Left hindlimb (tissue), 1 donor: Measurements from ENCODE around the gene SUSD6.
A peak's percentile ranks its signal among the peaks of the same experiment; 100 is the strongest.
"Not testable (repeated sequence)": the region's sequence is repeated elsewhere in the genome, so short reads cannot be mapped to it uniquely, and the experiment has no call there.

Experiments
- DNase-seq: peaks from one replicate; pipeline ENCODE4 v3.0.0-alpha.2; 2018

The SUSD6 gene

DNA sequence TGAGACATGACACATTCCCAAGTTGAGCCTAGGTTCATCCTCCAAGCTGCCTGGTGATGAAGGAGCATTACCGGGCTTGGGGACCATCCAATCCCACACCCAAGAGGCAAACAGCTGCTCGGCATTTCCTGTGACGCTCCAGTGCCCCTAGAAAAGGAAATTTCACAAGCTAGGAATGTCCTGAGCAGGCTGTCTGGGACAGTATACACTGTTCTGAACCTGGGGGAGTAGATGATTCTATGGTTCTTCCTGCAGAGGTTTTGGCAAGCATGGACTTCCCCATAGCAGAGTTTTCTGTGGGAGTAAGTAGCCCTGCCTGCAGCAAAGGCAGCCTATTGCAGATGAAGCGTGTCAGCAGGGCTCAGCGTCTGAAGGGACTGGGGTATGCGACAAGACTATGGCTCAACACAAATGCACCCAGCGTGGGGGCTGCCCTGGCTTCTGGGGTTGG lies 108.1 kb downstream of the SUSD6 start:
- peak; percentile 51 for DNase-seq

DNA sequence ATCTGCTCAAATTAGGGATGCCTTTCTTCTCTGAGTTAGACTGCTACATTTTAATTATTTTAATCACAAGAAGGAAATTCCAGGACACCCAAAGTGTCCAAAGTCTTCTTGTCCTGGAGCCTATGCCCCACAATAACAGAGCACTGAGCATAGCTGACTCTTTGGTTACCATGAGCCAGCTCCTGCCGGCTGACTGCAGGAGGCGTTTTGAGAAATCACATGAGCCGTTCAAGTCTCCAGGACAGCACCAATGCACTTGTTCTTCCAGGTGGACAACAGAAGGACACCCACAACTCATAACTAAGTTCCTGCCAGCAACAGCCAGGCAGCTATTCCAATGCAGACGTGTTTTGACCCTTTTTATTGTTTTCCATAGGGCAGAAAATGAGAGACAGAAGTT lies 109.5 kb downstream of the SUSD6 start:
- no peak for DNase-seq

DNA sequence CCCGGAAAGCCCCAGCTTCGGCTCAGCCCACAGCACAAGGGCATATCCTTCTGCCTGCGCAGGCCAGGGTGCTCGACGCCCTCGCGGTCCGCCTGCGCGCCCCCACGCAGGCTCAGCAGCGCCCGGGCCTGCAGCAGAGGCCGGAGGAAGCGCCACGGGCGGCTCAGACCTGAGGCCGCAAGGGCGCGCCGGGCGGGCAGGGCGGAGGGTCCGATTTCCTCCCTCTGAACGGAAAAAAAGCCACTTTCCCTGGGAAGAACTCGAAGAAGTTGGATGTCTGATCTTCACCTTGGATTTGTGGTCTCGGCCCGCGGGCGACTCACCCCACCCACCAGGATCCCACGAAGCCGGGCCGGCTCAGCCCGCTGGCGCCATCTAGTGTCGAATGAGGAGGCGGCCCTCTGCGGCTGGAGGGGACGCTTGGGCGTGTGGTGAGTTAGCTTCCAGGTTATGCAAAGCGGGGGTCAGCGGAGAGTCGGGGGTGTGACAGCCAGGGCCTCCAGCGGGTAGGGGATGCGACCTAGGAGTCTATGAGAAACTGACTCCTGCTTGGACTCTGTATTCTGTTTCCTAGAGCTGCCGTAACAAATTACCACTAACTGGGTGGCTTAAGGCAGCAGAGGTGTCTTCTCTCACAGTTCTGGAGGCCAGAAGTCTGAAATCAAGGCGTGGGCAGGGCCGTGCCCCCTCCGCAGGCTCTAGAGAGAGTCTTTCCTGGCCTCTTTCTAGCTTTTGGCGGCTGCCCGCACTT lies 115.5 kb downstream of the SUSD6 start:
- peak; percentile 87 for DNase-seq

DNA sequence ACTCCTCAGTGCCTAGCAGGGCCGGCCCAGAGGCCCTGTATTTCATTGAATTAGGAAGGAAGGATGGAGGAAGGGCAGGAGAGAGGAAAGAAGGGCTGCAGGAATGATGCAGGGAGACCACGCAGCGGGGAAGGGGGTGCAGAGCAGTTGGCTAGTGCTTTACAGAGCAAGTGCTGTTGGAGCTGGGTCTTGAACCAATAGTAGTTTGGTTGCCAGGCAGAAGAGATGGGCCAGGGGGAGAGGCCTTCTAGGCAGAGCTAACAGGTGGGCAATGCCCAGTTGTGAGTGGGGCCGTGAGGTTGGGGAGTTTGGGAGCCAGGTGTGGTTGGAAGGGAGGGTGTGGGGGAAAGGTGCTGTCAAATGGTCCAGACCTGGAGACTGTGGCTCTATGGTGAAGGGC lies 116.5 kb downstream of the SUSD6 start:
- no peak for DNase-seq

DNA sequence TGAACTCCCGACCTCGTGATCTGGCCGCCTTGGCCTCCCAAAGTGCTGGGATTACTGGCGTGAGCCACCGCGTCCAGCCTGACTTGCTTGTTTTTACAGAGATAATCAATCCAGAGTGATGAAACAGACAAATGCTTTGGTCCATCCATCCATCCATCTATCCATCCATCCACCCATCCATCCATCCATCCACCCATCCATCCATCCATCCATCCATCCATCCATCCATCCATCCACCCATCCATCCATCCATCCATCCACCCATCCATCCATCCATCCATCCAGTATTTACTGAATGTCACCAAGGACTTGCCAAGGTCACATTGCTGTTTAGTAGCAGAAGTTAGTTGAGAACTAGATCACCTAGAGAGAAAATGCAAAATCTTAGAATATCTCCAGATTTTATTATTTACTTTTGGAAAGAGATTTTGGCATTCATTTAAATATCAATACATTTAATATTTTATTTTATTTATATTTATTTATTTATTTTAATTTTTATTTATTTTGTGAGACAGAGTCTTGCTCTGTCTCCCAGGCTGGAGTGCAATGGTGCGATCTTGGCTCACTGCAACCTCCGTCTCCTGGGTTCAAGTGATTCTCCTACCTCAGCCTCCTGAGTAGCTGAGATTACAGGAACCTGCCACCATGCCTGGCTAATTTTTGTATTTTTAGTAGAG lies 120.7 kb downstream of the SUSD6 start:
- DNase-seq = not testable (repeated sequence)

DNA sequence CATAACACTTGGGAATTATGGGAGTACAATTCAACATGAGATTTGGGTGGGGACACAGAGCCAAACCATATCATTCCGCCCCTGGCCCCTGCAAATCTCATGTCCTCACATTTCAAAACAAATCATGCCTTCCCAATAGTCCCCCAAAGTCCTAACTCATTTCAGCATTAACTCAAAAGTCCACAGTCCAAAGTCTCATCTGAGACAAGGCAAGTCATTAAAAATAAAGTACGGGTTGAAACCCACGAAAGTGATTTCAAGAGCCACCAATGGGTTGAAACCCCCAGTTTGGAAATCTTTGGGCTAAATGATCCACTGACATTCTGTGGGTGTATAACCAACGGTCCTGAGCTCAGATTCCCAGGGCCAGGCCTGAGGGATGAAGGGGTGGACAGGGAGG lies 125.0 kb downstream of the SUSD6 start:
- DNase-seq = not testable (repeated sequence)

DNA sequence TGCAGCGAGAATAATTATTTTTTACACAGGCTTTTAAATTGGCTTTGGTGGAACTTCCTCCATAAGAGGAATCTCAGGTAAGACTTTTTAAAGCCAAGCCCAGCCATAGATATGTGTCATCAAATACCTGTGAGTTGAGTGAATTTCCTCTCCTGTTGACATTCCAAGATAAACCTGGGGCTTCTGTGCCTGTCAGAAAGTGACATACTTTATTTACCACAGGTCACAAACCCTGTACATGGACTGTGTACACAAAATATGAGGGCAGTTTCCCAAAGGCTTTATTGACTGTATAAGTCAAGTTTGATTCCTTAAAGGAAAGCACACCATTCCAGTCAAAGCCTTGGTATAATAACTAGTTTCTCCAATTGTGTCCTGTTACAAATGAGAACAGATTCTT lies 129.7 kb downstream of the SUSD6 start:
- DNase-seq = no peak

DNA sequence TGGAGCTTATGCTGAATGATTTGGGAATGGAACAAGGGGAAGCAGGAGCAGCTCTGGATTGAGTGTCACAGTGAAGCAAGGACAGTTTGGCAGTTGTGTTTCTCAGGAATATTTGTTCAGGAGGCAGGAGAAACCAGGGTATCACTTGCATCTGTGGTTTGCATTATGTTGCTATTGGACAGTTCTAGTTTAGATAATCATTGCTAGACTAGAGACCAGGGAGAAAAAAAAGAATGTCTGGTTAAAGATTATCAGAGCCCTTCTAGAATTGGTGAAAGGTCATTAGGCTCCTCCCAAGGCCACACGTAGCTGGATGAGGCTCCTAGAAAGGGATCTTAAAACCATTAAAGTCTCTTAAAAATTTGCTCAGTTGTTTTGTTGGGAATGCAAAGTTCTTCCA lies 138.6 kb downstream of the SUSD6 start:
- DNase-seq = no peak

DNA sequence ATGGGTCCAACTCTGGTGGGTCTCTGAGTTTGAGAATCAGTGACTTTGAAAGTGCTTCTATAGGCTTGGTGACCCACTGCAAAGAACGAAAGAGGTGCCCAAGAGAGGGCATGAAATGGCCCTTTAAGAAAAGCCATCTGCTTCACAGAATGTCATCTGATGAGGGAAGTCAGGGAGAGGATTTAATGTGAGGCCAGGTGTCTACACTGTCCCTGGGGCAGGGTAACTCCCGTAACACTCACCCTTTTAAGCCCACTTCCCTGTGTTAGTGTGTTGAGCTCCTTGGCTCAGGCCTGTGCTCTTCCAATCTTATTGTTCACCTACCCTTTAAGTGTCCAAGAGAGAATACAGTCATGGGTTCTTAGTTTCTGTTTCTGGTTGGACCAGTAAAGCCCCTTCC lies 139.1 kb downstream of the SUSD6 start:
- DNase-seq = no peak

DNA sequence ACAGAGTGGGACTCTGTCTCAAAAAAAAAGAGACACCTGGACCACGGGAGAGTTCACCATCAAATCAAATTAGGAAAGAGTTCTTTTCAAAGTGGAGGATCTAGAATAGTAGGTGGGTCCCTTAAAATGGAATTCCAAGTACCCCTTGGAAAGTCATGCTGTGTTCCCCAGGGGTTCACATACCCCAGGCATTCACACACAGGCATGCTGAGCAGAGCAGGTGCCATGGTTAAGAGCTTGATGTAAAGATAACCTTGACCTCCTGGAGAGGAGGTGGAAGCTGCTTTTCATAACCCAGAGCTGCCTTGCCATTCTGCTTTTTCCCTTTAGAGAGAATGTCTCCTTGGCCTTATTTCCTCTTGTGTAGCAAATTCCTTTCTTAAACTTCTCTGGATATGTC lies 141.4 kb downstream of the SUSD6 start:
- DNase-seq = no peak

DNA sequence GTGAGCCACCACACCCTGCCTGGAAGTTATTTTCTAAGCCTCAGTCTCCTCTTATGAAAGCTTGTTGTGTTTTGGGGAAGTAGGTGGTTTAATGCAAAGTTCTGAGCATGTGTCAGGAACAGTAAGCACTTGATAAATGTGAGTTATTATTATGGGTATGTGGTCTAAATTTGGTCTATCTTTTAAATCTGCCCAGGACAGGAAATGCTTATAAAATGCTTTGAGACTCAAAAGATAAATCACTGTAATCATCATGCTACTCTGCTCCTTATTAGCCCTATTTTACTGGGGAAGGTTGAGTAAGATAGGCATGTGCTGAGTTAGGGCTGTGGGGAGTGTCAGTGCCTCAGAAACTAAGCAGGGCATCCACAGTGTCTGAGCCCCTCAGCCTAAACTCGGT lies 142.5 kb downstream of the SUSD6 start:
- DNase-seq = no peak

DNA sequence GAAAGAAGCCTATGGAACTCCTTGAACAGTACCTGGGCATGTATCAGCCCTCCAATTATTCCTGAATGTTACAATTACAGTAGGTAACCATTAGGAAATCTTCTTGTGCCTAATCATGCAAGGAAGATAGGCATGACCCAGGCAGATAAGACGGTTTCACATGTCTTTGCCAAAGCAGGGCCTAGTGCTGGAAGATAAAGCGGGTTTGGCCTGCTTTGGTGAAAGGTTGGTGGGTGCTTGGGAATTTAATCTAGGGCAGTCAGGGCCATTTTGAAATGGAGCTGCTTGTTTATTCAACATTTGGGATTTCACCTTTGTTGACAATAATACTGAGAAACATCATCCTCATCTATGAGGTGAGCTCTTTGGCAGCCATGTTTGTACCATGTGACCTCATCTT lies 143.1 kb downstream of the SUSD6 start:
- DNase-seq = no peak

DNA sequence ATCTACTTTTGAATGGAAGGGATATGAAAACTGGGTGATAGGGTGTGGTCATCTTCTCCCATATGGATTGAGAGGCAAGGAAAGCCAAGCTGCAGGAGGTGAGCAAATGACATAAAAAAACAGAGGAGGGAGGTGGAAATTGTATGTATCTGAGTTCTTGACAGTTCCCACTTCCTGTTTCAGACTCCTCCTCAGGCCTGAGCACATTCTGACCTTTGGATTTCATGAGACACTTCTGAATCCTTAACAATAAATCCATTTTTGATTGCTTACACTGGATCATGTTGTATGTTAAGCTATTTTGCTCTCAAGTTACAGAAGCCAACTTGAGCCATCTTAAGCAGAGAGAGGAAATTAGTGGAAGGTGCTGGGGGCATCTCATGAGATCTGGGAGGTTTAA lies 143.9 kb downstream of the SUSD6 start:
- DNase-seq = no peak

DNA sequence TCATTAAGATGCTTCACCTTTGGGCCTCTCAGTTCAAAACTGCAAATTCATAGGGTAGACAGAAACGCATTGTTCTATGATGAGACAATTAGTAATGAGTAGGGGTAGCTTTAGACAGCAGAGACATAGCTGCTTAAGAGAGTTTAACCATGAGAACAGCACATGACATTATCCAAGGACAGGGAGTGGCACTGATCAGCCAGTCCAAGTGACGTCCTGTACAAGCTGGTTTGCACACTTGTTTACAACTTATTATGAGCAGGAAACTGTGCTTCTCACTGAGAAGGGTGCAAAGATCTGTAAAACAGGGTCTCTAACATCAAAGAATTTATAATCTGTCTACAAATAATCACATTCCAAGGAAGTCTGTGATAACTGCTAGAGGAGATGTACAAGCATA lies 144.4 kb downstream of the SUSD6 start:
- no peak for DNase-seq

DNA sequence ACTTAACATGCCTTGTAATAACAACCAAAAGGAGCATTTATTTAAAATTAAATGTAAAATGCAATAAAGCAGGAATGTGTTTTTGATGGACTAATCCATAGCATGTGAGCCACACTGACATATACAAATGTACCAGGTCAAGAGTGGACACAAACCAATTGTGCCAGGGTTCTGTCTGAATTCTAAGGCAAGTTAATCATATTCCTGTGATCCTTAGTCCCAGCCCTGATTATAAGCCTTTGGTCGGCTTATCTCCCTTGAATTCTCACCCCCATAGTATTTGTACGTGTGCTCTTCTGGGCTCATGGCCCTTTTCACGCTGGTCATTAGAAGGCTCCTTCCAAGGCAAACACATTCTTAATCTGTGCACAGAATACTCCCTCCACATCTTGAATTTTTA lies 144.9 kb downstream of the SUSD6 start:
- no peak for DNase-seq

DNA sequence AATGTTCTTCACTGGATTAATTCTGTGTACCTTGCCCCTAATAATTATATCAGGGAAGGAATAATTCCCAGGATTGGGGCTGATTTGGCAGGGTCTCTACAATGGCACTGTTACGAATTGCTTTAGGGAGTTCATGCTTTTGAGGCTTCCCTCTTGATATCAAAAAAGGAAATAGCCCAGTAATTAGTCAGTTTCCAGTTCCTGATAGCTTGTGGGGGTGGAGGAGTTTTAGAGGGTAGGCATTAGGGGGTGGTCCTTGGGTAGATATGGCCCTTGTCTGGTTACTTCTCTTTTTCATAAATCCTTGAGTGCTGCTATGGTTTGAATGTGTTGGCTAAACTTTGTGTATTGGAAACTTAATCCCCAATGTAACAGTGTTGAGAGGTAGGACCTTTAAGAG lies 149.4 kb downstream of the SUSD6 start:
- DNase-seq = no peak

DNA sequence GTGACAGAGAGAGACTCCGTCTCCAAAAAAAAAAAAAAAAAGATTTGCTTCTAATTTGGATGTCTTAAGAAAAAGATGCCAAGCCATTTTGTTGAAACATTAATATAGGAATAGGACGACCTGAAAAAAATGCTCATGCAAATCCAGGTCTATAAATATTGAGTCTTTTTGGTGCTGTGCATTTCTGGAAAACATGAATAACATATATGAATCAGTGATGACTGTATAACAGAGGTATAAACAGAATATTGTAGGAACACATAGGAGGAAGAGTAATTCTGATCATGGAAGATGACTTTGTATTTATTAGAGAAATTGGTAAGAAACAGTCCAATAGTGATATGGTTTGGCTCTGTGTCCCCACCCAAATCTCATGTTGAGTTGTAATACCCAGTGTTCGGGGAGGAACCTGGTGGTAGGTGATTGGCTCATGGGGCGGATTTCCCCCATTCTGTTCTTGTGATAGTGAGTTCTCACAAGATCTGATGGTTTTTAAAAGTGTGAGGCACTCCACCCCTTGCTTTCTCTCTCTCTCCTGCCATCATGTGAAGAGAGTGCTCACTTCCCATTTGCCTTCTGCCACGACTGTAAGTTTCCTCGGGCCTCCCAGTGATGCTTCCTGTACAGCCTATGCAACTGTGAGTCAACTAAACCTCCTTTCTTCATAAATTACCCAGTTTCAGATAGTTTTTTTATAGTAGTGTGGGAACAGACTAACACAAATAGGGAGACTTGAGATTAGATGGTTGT lies 152.5 kb downstream of the SUSD6 start:
- no peak for DNase-seq
